A549 (cell line): Measurements from ENCODE around the gene PRTFDC1.

Experiments
- CBX8 ChIP-seq: fragments of 200-600 bp; sonication (generic); IDR thresholded peaks from 2 replicates; pipeline ENCODE4 v1.6.1; 2016
- FOSL2 ChIP-seq, 2 experiments: fragments of 450-650 bp in 1 of 2; fragments of >200 bp in 1 of 2; sonication (Bioruptor Twin) in 1 of 2; formaldehyde crosslinking; IDR thresholded peaks; 2 replicates each; pipeline versions ENCODE4 v1.5.0 to v1.6.1; 2016 to 2020; ENCODE audit warnings: mild to moderate bottlenecking in 1 of 2, moderate library complexity in 1 of 2
- SMC3 ChIP-seq: fragments of >200 bp; sonication (Bioruptor Twin); formaldehyde crosslinking; IDR thresholded peaks from 3 replicates; pipeline ENCODE4 v1.6.1; 2018; ENCODE audit warnings: inconsistent platforms
- SREBF2 ChIP-seq: fragments of 450-650 bp; IDR thresholded peaks from 2 replicates; pipeline ENCODE4 v1.6.1; 2014; ENCODE audit warnings: mild to moderate bottlenecking, moderate library complexity
- TF ChIP-seq, protein P1 (sequence below): fragments of >200 bp; sonication (Bioruptor Twin); formaldehyde crosslinking; IDR thresholded peaks from 3 replicates; pipeline ENCODE4 v1.5.1; 2016

DNA sequence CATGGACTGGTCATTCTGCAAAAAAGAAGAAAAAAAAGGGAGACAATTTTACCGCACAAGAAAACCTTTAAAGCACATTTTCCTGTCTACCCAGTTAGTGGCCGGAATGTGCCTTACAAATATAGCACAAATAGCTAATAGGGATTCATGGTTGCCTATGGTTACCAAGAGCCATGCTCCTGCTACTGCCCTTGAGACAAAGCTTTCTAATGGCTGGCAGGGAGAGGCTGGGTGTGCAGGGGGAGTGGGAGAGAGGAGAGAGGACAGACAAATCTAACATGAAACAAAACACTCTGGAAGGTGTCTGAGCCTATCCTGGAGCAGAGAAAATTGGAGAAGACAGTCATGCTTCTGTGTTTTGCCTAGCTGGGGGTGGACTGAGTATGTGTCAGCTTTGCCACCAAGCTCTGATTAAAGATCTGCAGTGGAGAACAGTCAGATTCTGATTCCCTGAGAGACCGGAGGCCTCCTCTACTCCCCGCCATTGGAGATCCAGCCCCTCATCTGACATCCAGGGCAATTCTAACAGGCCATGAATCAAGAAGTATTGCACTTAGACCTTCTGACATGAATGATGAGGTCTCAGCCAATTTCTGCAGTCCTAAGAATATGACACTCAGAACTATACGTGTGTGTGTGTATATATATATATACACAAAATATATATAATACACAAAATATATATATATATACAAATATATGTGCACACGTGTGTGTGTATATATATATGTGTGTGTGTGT is 80.2 kb downstream of the PRTFDC1 start:
- no peak for TF ChIP-seq SMC3
- no peak for TF ChIP-seq CBX8
- TF ChIP-seq, protein P1, sequence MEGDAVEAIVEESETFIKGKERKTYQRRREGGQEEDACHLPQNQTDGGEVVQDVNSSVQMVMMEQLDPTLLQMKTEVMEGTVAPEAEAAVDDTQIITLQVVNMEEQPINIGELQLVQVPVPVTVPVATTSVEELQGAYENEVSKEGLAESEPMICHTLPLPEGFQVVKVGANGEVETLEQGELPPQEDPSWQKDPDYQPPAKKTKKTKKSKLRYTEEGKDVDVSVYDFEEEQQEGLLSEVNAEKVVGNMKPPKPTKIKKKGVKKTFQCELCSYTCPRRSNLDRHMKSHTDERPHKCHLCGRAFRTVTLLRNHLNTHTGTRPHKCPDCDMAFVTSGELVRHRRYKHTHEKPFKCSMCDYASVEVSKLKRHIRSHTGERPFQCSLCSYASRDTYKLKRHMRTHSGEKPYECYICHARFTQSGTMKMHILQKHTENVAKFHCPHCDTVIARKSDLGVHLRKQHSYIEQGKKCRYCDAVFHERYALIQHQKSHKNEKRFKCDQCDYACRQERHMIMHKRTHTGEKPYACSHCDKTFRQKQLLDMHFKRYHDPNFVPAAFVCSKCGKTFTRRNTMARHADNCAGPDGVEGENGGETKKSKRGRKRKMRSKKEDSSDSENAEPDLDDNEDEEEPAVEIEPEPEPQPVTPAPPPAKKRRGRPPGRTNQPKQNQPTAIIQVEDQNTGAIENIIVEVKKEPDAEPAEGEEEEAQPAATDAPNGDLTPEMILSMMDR: no peak
- TF ChIP-seq FOSL2 (IDR thresholded peaks at IDR 0.05): no peak
- no peak for TF ChIP-seq FOSL2 (CRISPR knock-in tag; IDR thresholded peaks at IDR 0.05)
- TF ChIP-seq SREBF2: no peak
